ENCODE data around the gene MYO7B.
"Not testable (repeated sequence)": the region's sequence is repeated elsewhere in the genome, so short reads cannot be mapped to it uniquely, and the experiment has no call there.

MYO7B gene

DNA sequence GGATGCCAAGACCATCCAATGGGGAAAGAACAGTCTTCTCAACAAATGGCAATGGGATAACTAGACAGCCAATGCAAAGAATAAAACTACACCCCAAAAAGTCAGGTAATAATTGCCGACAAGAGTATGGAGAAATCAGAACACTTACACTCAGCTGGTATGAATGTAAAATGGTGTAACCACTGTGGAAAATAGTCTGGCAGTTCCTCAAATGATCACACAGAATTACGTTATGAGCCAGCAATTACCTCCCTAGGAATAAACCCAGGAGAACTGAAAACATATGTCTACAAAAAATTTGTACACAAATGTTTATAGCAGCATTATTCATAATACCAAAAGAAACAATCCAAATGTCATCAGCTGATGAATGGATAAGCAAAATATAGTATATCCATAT is 18.0 kb upstream of the MYO7B start (continued):
- TF ChIP-seq RARB (CRISPR knock-in tag; IDR thresholded peaks at IDR 0.05) (no peak), ISL1 (CRISPR knock-in tag; IDR thresholded peaks at IDR 0.05) (no peak), CSDC2 (CRISPR knock-in tag; IDR thresholded peaks at IDR 0.05) (no peak), PPARA (CRISPR knock-in tag; IDR thresholded peaks at IDR 0.05; ENCODE audit: borderline replicate concordance) (no peak), ARNTL (CRISPR knock-in tag; IDR thresholded peaks at IDR 0.05; ENCODE audit: borderline replicate concordance, low read depth) (no peak)
- TF ChIP-seq, protein P1, sequence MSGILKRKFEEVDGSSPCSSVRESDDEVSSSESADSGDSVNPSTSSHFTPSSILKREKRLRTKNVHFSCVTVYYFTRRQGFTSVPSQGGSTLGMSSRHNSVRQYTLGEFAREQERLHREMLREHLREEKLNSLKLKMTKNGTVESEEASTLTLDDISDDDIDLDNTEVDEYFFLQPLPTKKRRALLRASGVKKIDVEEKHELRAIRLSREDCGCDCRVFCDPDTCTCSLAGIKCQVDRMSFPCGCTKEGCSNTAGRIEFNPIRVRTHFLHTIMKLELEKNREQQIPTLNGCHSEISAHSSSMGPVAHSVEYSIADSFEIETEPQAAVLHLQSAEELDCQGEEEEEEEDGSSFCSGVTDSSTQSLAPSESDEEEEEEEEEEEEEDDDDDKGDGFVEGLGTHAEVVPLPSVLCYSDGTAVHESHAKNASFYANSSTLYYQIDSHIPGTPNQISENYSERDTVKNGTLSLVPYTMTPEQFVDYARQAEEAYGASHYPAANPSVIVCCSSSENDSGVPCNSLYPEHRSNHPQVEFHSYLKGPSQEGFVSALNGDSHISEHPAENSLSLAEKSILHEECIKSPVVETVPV (CRISPR knock-in tag; IDR thresholded peaks at IDR 0.05): no peak

DNA sequence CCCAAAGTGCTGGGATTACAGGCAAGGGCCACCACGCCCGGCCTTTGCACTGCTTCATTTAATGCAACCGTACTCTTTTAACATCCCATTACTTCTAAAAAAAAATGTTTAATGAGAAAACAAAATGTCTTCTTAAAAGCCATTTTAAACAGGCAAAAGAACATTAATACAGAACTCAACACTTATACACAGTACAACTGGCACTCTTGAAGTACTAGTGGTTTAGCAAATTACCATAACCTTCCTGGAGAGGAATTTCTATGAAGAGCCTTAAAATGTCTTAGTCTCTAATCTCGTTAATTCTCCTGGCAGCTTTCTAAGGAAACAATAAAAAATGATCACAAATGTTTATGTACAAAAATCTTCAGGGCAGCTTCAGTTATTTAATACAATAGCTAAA is 15.1 kb upstream of the MYO7B start:
- ATAC-seq: no peak
- TF ChIP-seq ESRRG (CRISPR knock-in tag; IDR thresholded peaks at IDR 0.05) (no peak), ZNF8 (CRISPR knock-in tag; IDR thresholded peaks at IDR 0.05) (no peak), ARNTL (CRISPR knock-in tag; IDR thresholded peaks at IDR 0.05; ENCODE audit: borderline replicate concordance, low read depth) (no peak), ISL1 (CRISPR knock-in tag; IDR thresholded peaks at IDR 0.05) (no peak), TCF4 (CRISPR knock-in tag; IDR thresholded peaks at IDR 0.05; ENCODE audit: borderline replicate concordance) (no peak), ZFP30 (CRISPR knock-in tag; IDR thresholded peaks at IDR 0.05) (no peak)
- TF ChIP-seq, protein P2, sequence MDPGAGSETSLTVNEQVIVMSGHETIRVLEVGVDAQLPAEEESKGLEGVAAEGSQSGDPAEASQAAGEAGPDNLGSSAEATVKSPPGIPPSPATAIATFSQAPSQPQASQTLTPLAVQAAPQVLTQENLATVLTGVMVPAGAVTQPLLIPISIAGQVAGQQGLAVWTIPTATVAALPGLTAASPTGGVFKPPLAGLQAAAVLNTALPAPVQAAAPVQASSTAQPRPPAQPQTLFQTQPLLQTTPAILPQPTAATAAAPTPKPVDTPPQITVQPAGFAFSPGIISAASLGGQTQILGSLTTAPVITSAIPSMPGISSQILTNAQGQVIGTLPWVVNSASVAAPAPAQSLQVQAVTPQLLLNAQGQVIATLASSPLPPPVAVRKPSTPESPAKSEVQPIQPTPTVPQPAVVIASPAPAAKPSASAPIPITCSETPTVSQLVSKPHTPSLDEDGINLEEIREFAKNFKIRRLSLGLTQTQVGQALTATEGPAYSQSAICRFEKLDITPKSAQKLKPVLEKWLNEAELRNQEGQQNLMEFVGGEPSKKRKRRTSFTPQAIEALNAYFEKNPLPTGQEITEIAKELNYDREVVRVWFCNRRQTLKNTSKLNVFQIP (CRISPR knock-in tag; IDR thresholded peaks at IDR 0.05; ENCODE audit: borderline replicate concordance, low read depth): no peak
- TF ChIP-seq, protein P3, sequence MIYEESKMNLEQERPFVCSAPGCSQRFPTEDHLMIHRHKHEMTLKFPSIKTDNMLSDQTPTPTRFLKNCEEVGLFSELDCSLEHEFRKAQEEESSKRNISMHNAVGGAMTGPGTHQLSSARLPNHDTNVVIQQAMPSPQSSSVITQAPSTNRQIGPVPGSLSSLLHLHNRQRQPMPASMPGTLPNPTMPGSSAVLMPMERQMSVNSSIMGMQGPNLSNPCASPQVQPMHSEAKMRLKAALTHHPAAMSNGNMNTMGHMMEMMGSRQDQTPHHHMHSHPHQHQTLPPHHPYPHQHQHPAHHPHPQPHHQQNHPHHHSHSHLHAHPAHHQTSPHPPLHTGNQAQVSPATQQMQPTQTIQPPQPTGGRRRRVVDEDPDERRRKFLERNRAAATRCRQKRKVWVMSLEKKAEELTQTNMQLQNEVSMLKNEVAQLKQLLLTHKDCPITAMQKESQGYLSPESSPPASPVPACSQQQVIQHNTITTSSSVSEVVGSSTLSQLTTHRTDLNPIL (CRISPR knock-in tag; IDR thresholded peaks at IDR 0.05; ENCODE audit: low read depth): no peak

DNA sequence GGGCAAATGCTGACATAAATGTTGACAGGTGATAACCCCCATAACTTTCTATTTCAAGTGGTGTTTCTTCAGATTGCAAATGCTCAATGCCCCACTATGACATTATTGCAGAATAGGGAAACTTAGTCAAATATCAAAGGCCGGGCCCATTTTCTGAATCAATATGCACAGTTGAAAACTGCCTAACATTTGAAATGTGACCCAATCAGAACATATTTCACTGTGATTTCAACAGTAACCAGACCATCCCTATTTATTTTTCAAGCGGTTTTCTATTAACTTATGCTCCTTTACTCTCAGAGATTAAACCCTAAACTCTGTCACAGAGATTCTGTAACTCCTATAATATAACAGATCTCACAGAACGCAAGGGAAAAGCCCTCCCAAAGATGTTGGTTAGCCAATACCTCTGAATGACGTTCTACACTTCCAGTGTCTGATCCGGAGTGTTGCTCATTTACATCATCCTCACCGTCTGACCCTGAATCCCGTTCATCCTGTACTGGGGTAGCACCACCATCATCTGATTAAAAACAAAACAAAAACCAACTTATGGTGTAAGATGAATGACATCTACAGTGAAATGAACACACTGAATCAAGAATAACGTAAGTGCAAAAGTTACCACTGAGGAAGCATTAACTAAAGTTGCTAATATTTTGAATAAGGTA is 12.1 kb upstream of the MYO7B start:
- no peak for ATAC-seq
- TF ChIP-seq ESRRG (CRISPR knock-in tag; IDR thresholded peaks at IDR 0.05) (no peak), ZFP30 (CRISPR knock-in tag; IDR thresholded peaks at IDR 0.05) (no peak), ZC3H10 (CRISPR knock-in tag; IDR thresholded peaks at IDR 0.05) (no peak), CSDC2 (CRISPR knock-in tag; IDR thresholded peaks at IDR 0.05) (no peak), ZNF70 (CRISPR knock-in tag; IDR thresholded peaks at IDR 0.05) (no peak), BACH2 (CRISPR knock-in tag; IDR thresholded peaks at IDR 0.05; ENCODE audit: borderline replicate concordance) (no peak), PPARA (CRISPR knock-in tag; IDR thresholded peaks at IDR 0.05; ENCODE audit: borderline replicate concordance) (no peak), TOX (CRISPR knock-in tag; IDR thresholded peaks at IDR 0.05; ENCODE audit: borderline replicate concordance) (no peak), GLIS3 (CRISPR knock-in tag; IDR thresholded peaks at IDR 0.05) (no peak), ISL1 (CRISPR knock-in tag; IDR thresholded peaks at IDR 0.05) (no peak), ZFP3 (CRISPR knock-in tag; IDR thresholded peaks at IDR 0.05) (no peak)
- TF ChIP-seq, protein P4, sequence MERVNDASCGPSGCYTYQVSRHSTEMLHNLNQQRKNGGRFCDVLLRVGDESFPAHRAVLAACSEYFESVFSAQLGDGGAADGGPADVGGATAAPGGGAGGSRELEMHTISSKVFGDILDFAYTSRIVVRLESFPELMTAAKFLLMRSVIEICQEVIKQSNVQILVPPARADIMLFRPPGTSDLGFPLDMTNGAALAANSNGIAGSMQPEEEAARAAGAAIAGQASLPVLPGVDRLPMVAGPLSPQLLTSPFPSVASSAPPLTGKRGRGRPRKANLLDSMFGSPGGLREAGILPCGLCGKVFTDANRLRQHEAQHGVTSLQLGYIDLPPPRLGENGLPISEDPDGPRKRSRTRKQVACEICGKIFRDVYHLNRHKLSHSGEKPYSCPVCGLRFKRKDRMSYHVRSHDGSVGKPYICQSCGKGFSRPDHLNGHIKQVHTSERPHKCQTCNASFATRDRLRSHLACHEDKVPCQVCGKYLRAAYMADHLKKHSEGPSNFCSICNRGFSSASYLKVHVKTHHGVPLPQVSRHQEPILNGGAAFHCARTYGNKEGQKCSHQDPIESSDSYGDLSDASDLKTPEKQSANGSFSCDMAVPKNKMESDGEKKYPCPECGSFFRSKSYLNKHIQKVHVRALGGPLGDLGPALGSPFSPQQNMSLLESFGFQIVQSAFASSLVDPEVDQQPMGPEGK (CRISPR knock-in tag; IDR thresholded peaks at IDR 0.05; ENCODE audit: borderline replicate concordance): no peak
- TF ChIP-seq, protein P1 (CRISPR knock-in tag; IDR thresholded peaks at IDR 0.05): no peak
- TF ChIP-seq, protein P3 (CRISPR knock-in tag; IDR thresholded peaks at IDR 0.05; ENCODE audit: low read depth): no peak
- TF ChIP-seq, protein P2 (CRISPR knock-in tag; IDR thresholded peaks at IDR 0.05; ENCODE audit: borderline replicate concordance, low read depth): no peak

DNA sequence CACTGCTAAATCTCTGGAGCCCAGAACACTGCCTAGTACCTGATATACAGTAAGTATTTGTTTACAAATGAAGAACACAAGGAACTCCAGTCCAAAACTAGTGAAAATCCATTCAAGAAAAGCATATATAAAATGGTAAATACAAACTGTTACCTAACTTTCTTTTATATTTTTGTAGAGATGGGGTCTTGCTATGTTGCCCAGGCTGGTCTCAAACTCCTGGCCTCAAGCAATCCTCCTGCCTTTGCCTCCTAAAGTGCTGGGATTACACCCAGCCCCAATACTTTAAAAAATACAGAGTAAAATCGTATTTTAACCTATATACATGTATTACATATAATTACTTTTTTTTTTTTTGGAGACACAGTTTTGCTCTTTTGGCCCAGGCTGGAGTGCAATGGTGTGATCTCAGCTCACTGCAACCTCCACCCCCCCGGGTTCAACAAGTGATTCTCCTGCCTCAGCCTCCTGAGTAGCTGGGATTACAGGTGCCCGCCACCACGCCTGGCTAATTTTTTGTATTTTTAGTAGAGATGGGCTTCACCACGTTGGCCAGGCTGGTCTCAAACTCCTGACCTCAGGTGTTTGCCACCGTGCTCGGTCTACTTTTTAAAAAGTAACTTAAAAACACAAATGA is 11.2 kb upstream of the MYO7B start:
- ATAC-seq: not testable (repeated sequence)

Measured in SK-N-SH treated with all-trans-retinoic acid at 6 μM for 48 hours (cell line).